Thyroid gland (tissue), 4 donors: ENCODE measurements around the gene ERCC3. TPM values are rescaled to one million over a fixed set of nuclear protein-coding genes. Genes with fewer than 3 reads are reported as not detected.

Experiments
- DNase-seq, 2 donors: peaks; one replicate each; pipeline ENCODE4 v3.0.0-alpha.2; 2019
- H3K27ac ChIP-seq, 3 donors: fragments of 200-600 bp; sonication (generic); 1 replicate in 2 of 3; 2 replicates in 1 of 3; pipeline ENCODE4 v1.5.1; 2016 to 2019; ENCODE audit warnings: mild to moderate bottlenecking in 1 of 3, moderate library complexity in 1 of 3
- H3K27me3 ChIP-seq: fragments of 200-600 bp; sonication (generic); one replicate; pipeline ENCODE4 v1.5.1; 2019
- H3K36me3 ChIP-seq, 2 donors: fragments of 200-600 bp; sonication (generic); one replicate each; pipeline ENCODE4 v1.5.1; 2016 to 2019
- H3K4me1 ChIP-seq, 2 donors: fragments of 200-600 bp; sonication (generic); one replicate each; pipeline ENCODE4 v1.5.1; 2017 to 2019
- H3K4me3 ChIP-seq, 3 donors: fragments of 200-600 bp; sonication (generic); replicated peaks in 1 of 3; 1 replicate in 2 of 3; 2 replicates in 1 of 3; pipeline ENCODE4 v1.5.1; 2016; ENCODE audit warnings: mild to moderate bottlenecking in 1 of 3
- H3K9me3 ChIP-seq: fragments of 200-600 bp; sonication (generic); one replicate; pipeline ENCODE4 v1.5.1; 2017
- POLR2A ChIP-seq, 2 donors: fragments of 450-650 bp; IDR thresholded peaks; one replicate each; pipeline ENCODE4 v1.6.1; 2017; ENCODE audit warnings: antibody characterized with exemption in 2 of 2, mild to moderate bottlenecking in 2 of 2, moderate library complexity in 1 of 2
- WGBS, 2 donors: methylation state at CpG; one replicate each; pipeline ENCODE4 v1.1.5; 2017; 5-methylcytosine and 5-hydroxymethylcytosine counted together
- intact Hi-C: fragments of 100-400 bp; cut with DNase I; formaldehyde crosslinking; loops from one replicate; pipeline ENCODE4 v1.15.1; 2023
- total RNA-seq, 4 donors: library from RNA; depleted of rRNA; stranded (reverse); fragments of >200 nt; gene quantifications; one replicate each; pipeline ENCODE4 v1.2.3, GENCODE V29; 2016
- TF ChIP-seq, protein P1 (sequence below), 6 experiments: fragments of 200-600 bp in 3 of 6; fragments of 450-650 bp in 3 of 6; sonication (generic) in 3 of 6; IDR thresholded peaks; one replicate each; pipeline ENCODE4 v1.5.1; 2016 to 2019; ENCODE audit warnings: antibody characterized with exemption in 6 of 6, mild to moderate bottlenecking in 2 of 6, inconsistent platforms in 1 of 6, moderate library complexity in 1 of 6

Gene ERCC3
- total RNA-seq = 10 to 100 TPM; 24.7 to 55.9 (median 36.3) TPM

DNA sequence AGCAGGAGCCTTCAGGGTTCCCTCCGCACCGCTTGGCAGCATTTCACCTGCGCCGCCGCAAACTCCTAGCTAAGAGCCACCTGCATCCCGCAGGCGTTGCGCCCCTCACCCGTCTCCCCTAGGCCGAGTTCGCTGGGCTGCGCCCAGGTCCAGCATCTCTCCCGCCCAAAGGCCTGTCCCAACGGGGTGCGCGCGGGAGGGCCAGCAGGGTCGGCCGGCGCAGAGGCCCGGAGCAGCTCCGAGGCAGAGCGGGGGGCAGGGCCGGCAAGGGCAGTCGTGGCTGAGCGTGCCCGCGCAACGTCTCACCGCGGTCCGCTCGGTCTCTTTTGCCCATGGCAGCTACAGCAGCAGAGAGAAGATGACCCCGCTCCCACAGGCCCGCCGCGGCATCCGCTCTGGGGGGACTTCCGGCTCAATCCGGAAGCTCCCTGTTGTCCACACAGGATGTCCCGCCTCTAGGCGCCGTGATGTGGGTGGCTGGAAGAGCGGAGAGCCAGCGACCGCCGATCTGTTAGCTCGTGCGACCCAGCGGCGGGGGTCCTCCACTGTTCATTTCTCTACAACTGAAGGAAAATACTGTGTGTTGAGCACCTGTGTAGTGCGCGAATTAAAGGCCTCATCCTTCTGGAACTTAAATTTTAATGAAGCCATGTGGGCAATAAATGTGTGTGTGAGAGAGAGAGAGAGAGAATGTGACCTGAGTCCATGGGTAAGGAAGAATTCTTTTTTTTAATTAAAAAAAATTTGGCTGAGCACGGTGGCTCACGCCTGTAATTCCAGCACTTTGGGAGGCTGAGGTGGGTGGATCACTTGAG is at the start of gene ERCC3:
Gene ERCC3 (minus strand): TSS at position 397 of the 815 bp plus-strand sequence. CDS start 63 bp downstream, at position 334.
- peak in 1 of 2 donors; percentile 52 for TF ChIP-seq POLR2A (IDR thresholded peaks at IDR 0.05)
- TF ChIP-seq, protein P1, sequence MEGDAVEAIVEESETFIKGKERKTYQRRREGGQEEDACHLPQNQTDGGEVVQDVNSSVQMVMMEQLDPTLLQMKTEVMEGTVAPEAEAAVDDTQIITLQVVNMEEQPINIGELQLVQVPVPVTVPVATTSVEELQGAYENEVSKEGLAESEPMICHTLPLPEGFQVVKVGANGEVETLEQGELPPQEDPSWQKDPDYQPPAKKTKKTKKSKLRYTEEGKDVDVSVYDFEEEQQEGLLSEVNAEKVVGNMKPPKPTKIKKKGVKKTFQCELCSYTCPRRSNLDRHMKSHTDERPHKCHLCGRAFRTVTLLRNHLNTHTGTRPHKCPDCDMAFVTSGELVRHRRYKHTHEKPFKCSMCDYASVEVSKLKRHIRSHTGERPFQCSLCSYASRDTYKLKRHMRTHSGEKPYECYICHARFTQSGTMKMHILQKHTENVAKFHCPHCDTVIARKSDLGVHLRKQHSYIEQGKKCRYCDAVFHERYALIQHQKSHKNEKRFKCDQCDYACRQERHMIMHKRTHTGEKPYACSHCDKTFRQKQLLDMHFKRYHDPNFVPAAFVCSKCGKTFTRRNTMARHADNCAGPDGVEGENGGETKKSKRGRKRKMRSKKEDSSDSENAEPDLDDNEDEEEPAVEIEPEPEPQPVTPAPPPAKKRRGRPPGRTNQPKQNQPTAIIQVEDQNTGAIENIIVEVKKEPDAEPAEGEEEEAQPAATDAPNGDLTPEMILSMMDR (IDR thresholded peaks at IDR 0.05) = no peak
- no peaks in the 10 kb centered on the region for H3K27me3 ChIP-seq
- peaks cover 0 to 9% of the 10 kb centered on the region in 2 donors for H3K4me1 ChIP-seq
- peak; percentile 82 to 88 for DNase-seq
- intact Hi-C loops = no loop called here
- no peaks in the 10 kb centered on the region for H3K9me3 ChIP-seq
- peaks cover 23 to 24% of the 10 kb centered on the region in 2 donors for H3K36me3 ChIP-seq
- H3K27ac ChIP-seq = peak within 1 kb of the TSS; percentile 64 to 80 (median 69)
- H3K4me3 ChIP-seq = peak within 1 kb of the TSS; percentile 60 to 100 (median 96)
- 0 to 2% methylated on average over 24 to 29 of the region's 55 CpGs for WGBS, 2 donors

GRCh38 chr2:127343277-127343676 is 49.3 kb upstream of the ERCC3 start:
- H3K27ac ChIP-seq = no peak overlapping the region
- H3K27me3 ChIP-seq = no peaks in the 10 kb centered on the region
- WGBS, 2 donors = 94 to 99% methylated on average over 2 of the region's 2 CpGs
- H3K4me1 ChIP-seq = peaks cover 11 to 13% of the 10 kb centered on the region in 2 donors
- TF ChIP-seq, protein P1 (IDR thresholded peaks at IDR 0.05) = no peak
- H3K4me3 ChIP-seq = no peak overlapping the region
- intact Hi-C loops = no loop called here
- H3K36me3 ChIP-seq = peaks cover 3 to 6% of the 10 kb centered on the region in 2 donors
- no peak for DNase-seq
- H3K9me3 ChIP-seq = no peaks in the 10 kb centered on the region

DNA sequence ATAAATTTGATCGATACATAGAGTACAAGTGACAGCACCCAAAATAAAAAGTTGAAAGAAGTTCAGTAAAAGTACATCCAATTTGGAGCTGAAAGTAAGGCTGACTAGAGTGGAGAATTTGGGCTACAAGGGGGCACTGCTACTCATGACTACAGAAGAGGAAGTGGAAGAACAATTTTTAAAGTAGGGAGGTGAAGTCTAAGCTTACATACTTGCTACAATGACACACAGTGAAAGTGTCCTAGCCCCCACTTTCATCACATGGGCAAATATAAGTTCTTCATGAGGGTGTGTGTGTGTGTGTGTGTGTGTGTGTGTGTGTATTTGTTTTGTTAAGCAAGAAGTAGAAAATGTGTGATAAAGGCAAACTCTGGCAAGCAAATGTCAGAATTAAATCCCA is 48.2 kb upstream of the ERCC3 start:
- 96 to 100% methylated on average over 1 of the region's 1 CpG for WGBS, 2 donors
- Histone ChIP-seq H3K9me3 (no peaks in the 10 kb centered on the region), H3K4me3 (no peak overlapping the region), H3K27me3 (no peaks in the 10 kb centered on the region), H3K27ac (no peak overlapping the region), H3K36me3 (peaks cover 3 to 8% of the 10 kb centered on the region in 2 donors), H3K4me1 (peaks cover 11% of the 10 kb centered on the region in 2 donors)
- intact Hi-C loops = no loop called here
- TF ChIP-seq, protein P1 (IDR thresholded peaks at IDR 0.05) = no peak
- no peak for TF ChIP-seq POLR2A (IDR thresholded peaks at IDR 0.05)
- DNase-seq = no peak

DNA sequence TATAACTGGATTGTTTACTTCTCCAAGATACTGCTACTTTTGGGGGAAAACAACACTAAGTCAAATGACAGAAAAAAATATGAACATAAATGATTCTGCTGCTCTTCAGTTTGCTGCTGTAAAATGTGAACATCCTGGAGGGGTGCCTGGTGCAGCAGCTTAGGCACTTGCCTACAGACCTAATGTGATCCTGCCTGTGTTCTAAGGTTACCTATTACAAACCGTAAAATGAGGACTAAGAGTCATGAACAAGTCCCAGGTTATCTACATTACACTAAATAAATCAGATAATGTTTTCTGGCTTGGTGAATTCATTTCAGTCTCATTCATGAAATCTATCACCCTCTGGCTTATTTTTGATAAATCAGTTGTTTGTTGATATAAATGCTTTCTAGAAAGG is 38.4 kb upstream of the ERCC3 start:
- Histone ChIP-seq H3K27ac (no peak overlapping the region), H3K27me3 (no peaks in the 10 kb centered on the region), H3K4me3 (no peak overlapping the region), H3K4me1 (no peaks in the 10 kb centered on the region), H3K36me3 (peaks cover 9 to 21% of the 10 kb centered on the region in 2 donors), H3K9me3 (no peaks in the 10 kb centered on the region)
- TF ChIP-seq, protein P1 (IDR thresholded peaks at IDR 0.05) = no peak
- no peak for TF ChIP-seq POLR2A (IDR thresholded peaks at IDR 0.05)
- WGBS, 2 donors = 91 to 100% methylated on average over 1 of the region's 1 CpG
- no peak for DNase-seq
- intact Hi-C loops = loop anchor here (5.0 kb wide), 1 partner anchor 90 kb away; no protein-coding TSS in a partner anchor

GRCh38 chr2:127330753-127331152 is 36.8 kb upstream of the ERCC3 start:
- Histone ChIP-seq H3K4me1 (no peaks in the 10 kb centered on the region), H3K27me3 (no peaks in the 10 kb centered on the region), H3K27ac (no peak overlapping the region), H3K9me3 (no peaks in the 10 kb centered on the region), H3K36me3 (peaks cover 9 to 22% of the 10 kb centered on the region in 2 donors), H3K4me3 (no peak overlapping the region)
- no peak for DNase-seq
- TF ChIP-seq POLR2A (IDR thresholded peaks at IDR 0.05) = no peak
- TF ChIP-seq, protein P1 (IDR thresholded peaks at IDR 0.05) = no peak
- intact Hi-C loops = loop anchor here (5.0 kb wide), 1 partner anchor 92 kb away; no protein-coding TSS in a partner anchor
- 95 to 97% methylated on average over 1 of the region's 1 CpG for WGBS, 2 donors
